ENCODE results near the gene ZSCAN1.

DNA sequence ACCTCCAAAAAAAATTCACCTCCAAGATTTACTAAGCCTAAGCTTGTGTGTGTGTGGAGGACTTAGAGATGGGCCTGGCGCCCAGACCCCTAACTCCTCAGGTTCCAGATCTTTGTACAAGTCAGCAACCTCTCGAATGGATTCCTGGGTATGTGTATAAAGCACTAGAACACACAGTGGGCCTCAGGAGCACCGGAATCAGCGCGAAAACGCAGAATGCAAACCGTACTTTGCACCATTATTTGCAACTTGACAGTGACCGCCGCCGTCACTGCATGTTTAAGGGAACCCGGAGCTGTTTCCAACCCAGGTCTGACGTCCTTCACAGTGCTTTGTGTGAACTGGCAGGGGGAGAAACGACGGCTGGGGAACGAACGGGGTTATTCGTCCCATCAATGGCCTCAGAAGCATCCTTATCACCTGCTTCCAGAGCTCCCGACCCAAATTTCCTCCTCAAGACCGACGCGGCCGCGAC lies 31.9 kb upstream of the ZSCAN1 start:
- TF ChIP-seq CTCF (IDR thresholded peaks at IDR 0.05) = no peak
- no peak for TF ChIP-seq POLR2A (IDR thresholded peaks at IDR 0.05; ENCODE audit: low read depth)
- no peak for TF ChIP-seq EP300 (IDR thresholded peaks at IDR 0.05)
